C4-2B (cell line): Measurements from ENCODE around the gene ST3GAL5.

ENCODE experiments used
- ZFX ChIP-seq: fragments of 450-650 bp; IDR thresholded peaks from 2 replicates; pipeline ENCODE4 v1.6.1; 2017
- TF ChIP-seq, protein P1 (sequence below): fragments of 450-650 bp; conservative IDR thresholded peaks from 2 replicates; pipeline ENCODE4 v1.5.1; 2017; ENCODE audit warnings: mild to moderate bottlenecking

DNA sequence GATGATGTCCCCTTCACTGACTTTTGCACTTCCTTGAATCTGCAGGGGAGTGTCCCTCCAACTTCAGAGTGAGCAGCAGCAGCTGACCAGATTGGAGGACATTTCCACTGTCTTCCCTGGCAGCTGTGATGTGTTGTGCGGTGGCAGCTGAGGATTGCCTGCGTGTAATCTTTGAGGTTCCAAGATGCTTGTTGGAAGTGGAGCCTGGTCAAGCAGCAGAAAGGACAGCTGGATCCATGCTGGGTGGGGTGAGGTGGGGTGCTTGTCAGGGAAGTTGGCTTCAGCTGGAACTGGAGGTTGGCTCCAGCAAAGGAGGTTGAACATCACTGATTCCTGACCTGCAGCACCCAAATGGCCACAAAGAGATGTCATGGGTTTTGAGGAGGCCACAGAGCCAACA is 64.8 kb downstream of the ST3GAL5 start:
- TF ChIP-seq, protein P1, sequence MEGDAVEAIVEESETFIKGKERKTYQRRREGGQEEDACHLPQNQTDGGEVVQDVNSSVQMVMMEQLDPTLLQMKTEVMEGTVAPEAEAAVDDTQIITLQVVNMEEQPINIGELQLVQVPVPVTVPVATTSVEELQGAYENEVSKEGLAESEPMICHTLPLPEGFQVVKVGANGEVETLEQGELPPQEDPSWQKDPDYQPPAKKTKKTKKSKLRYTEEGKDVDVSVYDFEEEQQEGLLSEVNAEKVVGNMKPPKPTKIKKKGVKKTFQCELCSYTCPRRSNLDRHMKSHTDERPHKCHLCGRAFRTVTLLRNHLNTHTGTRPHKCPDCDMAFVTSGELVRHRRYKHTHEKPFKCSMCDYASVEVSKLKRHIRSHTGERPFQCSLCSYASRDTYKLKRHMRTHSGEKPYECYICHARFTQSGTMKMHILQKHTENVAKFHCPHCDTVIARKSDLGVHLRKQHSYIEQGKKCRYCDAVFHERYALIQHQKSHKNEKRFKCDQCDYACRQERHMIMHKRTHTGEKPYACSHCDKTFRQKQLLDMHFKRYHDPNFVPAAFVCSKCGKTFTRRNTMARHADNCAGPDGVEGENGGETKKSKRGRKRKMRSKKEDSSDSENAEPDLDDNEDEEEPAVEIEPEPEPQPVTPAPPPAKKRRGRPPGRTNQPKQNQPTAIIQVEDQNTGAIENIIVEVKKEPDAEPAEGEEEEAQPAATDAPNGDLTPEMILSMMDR, result no peak
- no peak for TF ChIP-seq ZFX
